DMS53 (cell line): ENCODE results near the gene ZNF239.
"Not testable (repeated sequence)": the region's sequence is repeated elsewhere in the genome, so short reads cannot be mapped to it uniquely, and the experiment has no call there.

Source experiments
- DNase-seq: peaks from one replicate; lab custom pipeline; 2025; lab: John Stamatoyannopoulos, UW

Gene ZNF239

GRCh38 chr10:43574001-43574892, at the start of gene ZNF239:
Gene ZNF239 (minus strand): TSS chr10:43574616. CDS start chr10:43558079, 16,537 bp downstream.
- DNase-seq, result peak; percentile 92

GRCh38 chr10:43623351-43623750, 48.9 kb upstream of the ZNF239 start:
- peak; percentile 55 for DNase-seq

DNA sequence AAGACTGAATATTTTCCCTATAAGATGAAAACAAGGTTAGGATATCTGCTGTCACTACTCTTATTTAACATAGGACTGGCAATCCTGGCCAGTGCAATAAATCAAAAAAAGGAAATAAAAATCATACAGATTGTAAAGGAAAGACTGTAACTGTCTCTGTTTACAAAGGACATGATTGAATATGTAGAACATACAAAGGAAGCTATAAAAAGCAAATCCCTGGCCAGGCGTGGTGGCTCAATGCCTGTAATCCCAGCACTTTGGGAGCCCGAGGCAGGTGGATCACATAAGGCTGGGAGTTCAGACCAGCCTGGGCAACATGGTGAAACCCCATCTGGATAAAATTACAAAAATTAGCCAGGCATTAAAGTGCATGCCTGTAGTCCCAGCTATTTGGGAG, 47.6 kb upstream of the ZNF239 start:
- no peak for DNase-seq

DNA sequence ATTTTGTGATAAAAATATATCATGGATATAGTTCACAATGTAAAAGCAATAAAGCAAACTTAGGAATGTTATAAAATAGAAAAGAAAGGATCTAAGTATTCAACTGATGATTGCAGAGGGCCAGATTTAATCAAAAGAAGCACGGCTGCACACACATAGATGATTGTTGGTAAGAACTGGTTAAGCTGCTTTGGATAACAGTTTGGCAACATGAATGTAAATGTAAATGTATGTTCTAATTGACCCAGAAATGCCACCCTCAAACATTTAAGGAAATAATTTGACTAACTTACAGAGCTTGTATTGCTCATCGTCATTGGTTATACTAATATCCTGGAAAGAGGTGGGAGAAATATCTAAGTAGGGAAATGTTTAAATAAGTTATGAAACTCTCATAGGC, 45.0 kb upstream of the ZNF239 start:
- DNase-seq, result no peak

GRCh38 chr10:43616697-43617370, 42.4 kb upstream of the ZNF239 start:
- DNase-seq, result no peak

DNA sequence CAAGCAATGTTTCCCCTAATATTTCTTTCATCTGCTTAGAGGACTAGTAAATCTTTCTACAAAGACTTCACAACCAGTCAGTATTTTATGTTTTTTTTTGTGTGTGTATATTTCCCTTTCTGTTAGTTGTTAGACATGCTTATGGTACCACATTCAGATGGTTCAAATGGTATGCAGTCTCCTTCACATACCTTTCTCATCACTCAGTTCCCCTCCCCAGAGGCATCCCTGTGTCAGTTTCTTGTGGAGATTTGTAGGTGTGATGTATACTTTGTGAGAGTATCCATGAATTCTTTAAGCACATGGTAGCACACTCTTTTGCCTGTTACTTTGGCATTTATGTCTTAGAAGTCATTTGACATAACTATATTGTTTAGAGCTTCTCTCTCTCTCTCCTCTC, 36.2 kb upstream of the ZNF239 start:
- no peak for DNase-seq

GRCh38 chr10:43607199-43607573, 32.8 kb upstream of the ZNF239 start:
- DNase-seq, result peak; percentile 30

DNA sequence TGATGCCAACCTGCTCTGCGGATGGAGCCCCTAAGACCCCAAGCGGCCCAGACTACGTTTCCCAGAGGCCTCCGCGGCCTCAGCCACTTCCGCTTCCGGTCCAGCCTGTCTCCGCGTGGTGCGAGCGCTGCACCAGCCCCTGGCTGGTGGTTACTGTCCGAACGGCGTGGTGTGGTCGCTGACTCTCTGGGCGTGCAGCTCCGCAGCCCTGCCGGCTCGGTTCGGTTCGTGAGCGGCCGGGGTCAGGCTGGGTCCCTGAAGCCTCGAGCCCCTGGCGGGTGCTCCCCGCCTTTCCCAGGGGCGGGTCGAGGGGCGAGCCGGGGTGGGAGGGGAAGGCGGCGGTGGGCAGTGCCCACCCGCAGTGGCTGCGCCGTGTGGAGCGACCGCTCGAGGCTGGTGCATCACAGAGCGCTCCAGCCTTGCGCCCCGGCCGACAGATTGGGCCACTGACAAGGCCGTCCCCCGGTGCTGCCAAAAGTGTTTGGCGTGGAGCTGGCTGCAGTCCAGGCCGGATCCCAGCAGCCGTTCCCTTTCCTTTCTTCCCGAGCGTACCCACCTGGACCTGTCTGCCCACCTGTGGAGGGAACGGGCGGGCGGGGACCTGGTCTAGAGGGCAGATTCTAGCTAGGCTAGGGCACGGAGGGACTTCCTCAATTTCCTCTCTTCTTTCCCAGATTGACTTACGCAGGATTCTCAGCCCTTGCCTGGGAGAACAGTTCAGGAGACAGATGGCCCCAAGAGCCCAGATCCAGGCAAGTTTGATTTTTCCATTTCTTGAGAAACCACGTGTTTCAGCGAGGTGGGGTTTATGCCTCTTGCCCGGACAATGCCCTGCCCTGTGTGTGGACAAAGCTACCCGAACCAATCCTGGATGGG, 32.1 kb upstream of the ZNF239 start, which contains the start of gene ZNF485:
TSS of gene ZNF485 (plus strand) at position 116 of the 876 bp plus-strand sequence. CDS start at position 729, 613 bp downstream.
- DNase-seq, result peak; percentile 88

DNA sequence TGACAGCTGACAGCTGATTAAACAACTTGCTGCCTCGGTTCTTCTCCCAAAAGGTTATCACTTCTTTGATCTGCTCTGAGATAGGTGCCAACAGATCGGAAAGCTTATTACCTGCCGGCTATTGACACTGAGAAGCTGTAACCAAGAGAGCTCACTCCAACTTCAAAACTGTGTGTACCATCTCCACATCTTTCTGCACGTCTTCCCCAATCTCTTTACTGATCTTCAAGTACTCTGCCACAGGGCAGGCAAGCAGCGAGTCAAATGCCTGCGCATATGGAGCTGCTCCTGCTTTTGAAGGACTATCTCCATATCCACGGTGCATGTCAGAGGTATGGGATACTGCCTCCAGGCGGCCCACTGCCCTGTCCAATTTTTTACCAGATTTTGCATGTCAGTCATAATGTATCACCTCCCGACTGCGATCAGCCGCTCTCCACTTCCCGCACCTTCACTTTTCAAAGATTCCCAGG, 31.5 kb upstream of the ZNF239 start:
- peak; percentile 70 for DNase-seq

DNA sequence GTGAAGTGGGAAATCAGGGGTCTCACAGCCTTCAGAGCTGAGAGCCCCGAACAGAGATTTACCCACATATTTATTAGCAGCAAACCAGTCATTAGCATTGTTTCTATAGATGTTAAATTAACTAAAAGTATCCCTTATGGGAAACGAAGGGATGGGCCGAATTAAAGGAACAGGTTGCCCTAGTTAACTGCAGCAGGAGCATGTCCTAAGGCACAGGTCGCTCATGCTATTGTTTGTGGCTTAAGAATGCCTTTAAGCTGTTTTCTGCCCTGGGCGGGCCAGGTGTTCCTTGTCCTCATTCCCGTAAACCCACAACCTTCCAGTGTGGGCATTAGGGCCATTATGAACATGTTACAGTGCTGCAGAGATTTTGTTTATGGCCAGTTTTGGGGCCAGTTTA, 27.2 kb upstream of the ZNF239 start:
- DNase-seq, result not testable (repeated sequence)

DNA sequence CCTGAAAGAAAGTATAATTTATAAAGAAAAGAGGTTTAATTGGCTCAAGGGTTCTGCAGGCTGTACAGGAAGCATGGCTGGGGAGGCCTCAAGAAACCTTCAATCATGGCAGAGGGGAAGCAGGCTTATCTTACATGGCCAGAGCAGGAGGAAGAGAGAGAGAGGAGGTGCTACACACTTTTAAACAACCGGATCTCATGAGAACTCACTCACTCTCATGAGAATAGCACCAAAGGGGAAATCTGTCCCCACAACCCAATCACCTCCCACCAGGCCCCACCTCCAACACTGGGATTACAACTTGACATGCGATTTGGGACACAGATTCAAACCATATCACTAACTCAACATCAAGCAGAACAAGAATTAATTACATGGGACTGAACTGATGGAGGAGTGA, 24.9 kb upstream of the ZNF239 start:
- no peak for DNase-seq

DNA sequence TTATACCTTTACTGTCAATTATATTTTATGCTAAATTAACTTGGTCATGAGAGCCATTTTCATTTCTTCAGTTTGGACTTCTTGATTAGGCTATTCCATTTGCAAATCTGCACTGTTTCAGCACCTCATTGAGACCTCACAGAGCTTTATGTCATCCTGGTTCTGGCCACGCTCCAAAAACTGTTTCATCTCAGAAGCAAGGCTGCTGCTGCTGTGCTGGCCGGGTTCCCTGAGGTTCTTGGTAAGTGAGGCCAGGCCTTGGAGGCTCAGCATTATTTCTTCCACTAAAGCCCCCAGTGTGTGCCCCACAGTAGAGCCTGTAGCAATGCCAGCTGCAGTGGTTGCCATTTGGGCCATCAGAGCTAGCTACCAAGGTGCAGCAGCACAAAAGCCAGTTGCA, 24.0 kb upstream of the ZNF239 start:
- no peak for DNase-seq

GRCh38 chr10:43596546-43596945, 22.1 kb upstream of the ZNF239 start:
- DNase-seq, result no peak

- no peak for DNase-seq
These were observed 21.4 kb upstream of the ZNF239 start for GRCh38 chr10:43595739-43596298.

DNA sequence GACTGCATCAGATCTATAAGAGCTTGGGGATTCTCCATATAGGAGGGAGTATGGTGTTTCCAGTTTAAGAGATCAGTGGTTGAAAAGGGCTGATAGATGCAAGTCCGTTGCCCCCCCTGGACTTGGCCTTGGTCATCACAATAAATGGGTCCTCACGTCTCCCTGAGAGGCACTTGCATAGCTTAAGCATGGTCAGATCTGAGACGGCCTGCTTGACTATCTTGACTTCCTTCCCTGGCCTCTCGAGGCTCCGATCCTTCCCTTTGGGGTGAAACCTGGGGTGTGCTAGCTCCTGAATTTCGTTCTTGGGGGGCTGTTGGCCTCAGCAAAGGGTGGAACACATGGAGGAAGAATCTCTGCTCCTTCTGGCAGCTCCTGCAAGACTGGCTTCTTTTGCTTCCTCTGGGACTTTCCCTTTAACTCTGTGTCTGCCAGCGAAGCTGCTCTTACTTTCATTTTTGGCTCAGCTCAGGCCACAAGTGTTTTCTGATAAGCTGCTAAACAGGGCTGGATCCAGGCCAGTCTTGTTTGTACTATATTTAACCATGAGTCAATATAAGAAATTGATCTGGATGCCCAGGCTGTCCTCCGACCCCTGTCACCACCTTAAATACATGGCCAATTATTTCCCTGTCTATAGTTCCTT, 20.7 kb upstream of the ZNF239 start:
- DNase-seq, result no peak

DNA sequence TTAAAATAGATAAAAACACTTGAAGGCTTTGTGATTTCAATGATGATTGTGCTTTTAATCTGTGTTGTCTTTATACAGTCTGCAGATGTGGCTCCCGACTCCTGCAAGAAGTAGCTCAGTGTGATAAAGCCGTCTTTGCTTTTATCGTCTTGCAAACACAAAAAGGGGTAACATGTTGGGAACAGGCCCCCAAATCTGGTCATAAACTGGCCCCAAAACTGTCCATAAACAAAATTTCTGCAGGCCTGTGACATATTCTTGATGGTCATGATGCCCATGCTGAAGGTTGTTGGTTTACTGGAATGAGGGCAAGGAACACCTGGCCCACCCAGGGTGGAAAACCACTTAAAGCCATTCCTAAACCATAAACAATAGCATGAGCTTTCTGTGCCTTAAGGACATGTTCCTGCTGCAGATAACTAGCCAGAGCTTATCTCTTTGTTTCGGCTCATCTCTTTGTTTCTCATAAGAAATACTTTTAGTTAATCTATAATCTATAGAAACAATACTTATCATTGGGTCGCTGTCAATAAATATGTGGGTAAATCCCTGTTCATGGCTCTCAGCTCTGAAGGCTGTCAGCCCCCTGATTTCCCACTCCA, 17.0 kb upstream of the ZNF239 start:
- DNase-seq, result no peak

GRCh38 chr10:43586730-43587115, 12.3 kb upstream of the ZNF239 start:
- DNase-seq, result not testable (repeated sequence)

DNA sequence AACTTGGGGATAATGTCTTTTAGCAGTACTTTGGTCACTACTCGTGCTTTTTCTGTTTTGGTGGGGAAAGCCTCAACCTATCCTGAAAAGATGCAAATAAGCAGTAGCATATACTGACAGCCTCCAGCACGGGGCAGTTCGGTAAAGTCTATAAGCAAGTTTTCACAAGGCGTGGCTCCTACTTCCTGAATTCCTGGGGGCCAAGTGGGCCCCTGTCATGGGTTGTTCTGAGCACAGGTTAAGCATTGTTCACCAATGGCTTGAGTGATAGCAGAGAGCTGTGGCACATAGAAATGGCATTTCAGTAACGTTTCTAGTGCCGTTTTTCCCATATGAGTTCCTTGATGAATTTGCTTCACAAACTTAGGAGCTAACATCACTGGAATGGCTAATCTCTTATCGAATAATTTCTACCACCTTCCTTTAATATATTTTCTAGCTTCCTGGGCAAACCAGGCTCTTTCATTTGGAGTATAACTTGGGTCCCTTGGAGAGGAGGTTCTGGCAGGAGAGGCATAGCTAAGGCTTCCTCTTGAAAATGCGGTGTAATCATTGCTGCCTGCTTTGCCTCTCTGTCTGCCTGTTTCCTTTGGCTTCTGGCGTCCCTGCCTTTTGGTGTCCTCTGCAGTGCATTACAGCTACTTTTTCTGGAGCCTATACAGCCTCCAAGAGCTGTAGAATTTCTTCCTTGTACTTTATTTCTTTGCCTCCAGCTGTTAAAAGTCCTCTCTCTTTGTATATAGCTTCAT, 11.7 kb upstream of the ZNF239 start:
- no peak for DNase-seq

GRCh38 chr10:43585046-43585445, 10.6 kb upstream of the ZNF239 start:
- DNase-seq, result no peak

GRCh38 chr10:43584051-43584450, 9.6 kb upstream of the ZNF239 start:
- DNase-seq, result no peak
